ENCODE data around the gene IARS2. TPM values are rescaled to one million over a fixed set of nuclear protein-coding genes. Genes with fewer than 3 reads are reported as not detected.

IARS2 gene
- total RNA-seq, 1 experiment from 2014 or later: 73.9 TPM

DNA sequence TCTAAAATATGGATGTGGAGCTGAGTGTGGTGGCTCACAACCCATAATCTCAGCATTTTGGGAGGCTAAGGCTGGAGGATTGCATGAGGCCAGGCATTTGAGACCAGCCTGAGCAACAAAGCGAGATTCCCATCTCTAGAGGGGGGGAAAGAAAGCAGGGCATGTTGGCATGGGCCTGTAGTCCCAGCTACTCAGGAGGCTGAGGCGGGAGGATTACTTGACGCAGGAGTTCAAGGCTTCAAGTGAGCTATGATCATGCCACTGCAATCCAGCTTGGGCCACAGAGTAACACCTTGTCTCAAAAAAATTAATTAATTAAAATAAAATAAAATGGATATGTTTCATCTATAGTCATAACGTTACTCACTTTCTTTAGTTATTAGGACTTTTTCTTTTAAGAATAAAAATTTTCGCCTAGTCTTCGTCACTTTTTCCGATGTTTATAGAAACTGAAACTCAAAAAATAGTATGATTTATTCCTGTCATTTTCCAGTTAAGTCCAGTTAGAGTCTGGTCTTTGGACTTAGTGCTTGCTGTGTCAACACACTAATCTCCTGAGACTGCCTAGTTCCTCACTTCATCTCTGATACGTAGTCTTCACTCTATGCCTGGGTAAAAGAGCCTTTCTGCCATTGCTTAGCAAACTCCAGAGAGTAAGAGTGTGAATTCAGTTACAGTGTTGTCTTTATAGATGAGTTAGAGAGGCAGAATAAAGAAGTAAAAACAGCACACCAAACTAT, 28.0 kb downstream of the IARS2 start (continued):
- TF ChIP-seq, protein P1, sequence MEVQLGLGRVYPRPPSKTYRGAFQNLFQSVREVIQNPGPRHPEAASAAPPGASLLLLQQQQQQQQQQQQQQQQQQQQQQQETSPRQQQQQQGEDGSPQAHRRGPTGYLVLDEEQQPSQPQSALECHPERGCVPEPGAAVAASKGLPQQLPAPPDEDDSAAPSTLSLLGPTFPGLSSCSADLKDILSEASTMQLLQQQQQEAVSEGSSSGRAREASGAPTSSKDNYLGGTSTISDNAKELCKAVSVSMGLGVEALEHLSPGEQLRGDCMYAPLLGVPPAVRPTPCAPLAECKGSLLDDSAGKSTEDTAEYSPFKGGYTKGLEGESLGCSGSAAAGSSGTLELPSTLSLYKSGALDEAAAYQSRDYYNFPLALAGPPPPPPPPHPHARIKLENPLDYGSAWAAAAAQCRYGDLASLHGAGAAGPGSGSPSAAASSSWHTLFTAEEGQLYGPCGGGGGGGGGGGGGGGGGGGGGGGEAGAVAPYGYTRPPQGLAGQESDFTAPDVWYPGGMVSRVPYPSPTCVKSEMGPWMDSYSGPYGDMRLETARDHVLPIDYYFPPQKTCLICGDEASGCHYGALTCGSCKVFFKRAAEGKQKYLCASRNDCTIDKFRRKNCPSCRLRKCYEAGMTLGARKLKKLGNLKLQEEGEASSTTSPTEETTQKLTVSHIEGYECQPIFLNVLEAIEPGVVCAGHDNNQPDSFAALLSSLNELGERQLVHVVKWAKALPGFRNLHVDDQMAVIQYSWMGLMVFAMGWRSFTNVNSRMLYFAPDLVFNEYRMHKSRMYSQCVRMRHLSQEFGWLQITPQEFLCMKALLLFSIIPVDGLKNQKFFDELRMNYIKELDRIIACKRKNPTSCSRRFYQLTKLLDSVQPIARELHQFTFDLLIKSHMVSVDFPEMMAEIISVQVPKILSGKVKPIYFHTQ (CRISPR knock-in tag; IDR thresholded peaks at IDR 0.05): no peak
- TF ChIP-seq, protein P2, sequence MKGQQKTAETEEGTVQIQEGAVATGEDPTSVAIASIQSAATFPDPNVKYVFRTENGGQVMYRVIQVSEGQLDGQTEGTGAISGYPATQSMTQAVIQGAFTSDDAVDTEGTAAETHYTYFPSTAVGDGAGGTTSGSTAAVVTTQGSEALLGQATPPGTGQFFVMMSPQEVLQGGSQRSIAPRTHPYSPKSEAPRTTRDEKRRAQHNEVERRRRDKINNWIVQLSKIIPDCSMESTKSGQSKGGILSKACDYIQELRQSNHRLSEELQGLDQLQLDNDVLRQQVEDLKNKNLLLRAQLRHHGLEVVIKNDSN (CRISPR knock-in tag; IDR thresholded peaks at IDR 0.05): no peak

DNA sequence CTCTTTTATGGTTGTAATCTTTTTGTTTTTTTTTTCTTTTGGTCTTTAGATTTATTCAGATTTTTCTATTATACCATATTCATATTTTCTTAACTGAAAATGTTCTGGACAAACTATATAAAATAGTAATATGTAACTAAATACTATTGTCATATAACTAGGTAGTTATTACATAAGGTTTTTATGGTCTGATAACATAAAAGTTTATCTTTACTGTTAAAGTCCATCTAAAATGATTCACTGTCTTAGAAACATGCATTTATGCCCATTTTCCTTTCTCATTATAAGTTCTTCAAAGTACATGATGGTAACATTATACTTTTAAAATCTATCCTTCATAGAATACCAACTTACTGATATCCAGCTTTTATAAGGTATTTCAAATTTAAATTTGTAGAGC, 29.1 kb downstream of the IARS2 start:
- H3K4me1 Mint-ChIP-seq: 0 out of 2 replicates have a peak, but pooled peaks cover 5% of the 10 kb centered on the region
- ChIA-PET CTCF (interaction anchor here (0.8 to 3.4 kb wide), 4 partner anchors 10 to 132 kb away, joined by 3 to 29 read pairs (median 8); no protein-coding TSS in a partner anchor), POLR2A (no interaction called here)
- no peaks in the 10 kb centered on the region for H3K27me3 Mint-ChIP-seq (ENCODE audit: low read depth)
- ATAC-seq (no peak), DNase-seq (ENCODE audit: low spot score) (no peak)
- H3K9me3 Mint-ChIP-seq: no peaks in the 10 kb centered on the region
- H3K27ac Mint-ChIP-seq: no peak overlapping the region
- H3K4me3 Mint-ChIP-seq: no peak overlapping the region
- peaks cover 11% of the 10 kb centered on the region for H3K36me3 Mint-ChIP-seq
- no peak for TF ChIP-seq ZNF263 (CRISPR knock-in tag; IDR thresholded peaks at IDR 0.05; ENCODE audit: low read depth)
- TF ChIP-seq, protein P3, sequence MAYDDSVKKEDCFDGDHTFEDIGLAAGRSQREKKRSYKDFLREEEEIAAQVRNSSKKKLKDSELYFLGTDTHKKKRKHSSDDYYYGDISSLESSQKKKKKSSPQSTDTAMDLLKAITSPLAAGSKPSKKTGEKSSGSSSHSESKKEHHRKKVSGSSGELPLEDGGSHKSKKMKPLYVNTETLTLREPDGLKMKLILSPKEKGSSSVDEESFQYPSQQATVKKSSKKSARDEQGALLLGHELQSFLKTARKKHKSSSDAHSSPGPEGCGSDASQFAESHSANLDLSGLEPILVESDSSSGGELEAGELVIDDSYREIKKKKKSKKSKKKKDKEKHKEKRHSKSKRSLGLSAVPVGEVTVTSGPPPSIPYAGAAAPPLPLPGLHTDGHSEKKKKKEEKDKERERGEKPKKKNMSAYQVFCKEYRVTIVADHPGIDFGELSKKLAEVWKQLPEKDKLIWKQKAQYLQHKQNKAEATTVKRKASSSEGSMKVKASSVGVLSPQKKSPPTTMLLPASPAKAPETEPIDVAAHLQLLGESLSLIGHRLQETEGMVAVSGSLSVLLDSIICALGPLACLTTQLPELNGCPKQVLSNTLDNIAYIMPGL (CRISPR knock-in tag; IDR thresholded peaks at IDR 0.05): no peak
- no peak for TF ChIP-seq GTF2I (CRISPR knock-in tag; conservative IDR thresholded peaks at IDR 0.05)
- no peak for TF ChIP-seq FOXP1 (CRISPR knock-in tag; IDR thresholded peaks at IDR 0.05; ENCODE audit: borderline replicate concordance)
- TF ChIP-seq, protein P4, sequence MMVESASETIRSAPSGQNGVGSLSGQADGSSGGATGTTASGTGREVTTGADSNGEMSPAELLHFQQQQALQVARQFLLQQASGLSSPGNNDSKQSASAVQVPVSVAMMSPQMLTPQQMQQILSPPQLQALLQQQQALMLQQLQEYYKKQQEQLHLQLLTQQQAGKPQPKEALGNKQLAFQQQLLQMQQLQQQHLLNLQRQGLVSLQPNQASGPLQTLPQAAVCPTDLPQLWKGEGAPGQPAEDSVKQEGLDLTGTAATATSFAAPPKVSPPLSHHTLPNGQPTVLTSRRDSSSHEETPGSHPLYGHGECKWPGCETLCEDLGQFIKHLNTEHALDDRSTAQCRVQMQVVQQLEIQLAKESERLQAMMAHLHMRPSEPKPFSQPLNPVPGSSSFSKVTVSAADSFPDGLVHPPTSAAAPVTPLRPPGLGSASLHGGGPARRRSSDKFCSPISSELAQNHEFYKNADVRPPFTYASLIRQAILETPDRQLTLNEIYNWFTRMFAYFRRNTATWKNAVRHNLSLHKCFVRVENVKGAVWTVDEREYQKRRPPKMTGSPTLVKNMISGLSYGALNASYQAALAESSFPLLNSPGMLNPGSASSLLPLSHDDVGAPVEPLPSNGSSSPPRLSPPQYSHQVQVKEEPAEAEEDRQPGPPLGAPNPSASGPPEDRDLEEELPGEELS (CRISPR knock-in tag; IDR thresholded peaks at IDR 0.05): no peak
- TF ChIP-seq, protein P5, sequence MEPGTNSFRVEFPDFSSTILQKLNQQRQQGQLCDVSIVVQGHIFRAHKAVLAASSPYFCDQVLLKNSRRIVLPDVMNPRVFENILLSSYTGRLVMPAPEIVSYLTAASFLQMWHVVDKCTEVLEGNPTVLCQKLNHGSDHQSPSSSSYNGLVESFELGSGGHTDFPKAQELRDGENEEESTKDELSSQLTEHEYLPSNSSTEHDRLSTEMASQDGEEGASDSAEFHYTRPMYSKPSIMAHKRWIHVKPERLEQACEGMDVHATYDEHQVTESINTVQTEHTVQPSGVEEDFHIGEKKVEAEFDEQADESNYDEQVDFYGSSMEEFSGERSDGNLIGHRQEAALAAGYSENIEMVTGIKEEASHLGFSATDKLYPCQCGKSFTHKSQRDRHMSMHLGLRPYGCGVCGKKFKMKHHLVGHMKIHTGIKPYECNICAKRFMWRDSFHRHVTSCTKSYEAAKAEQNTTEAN (CRISPR knock-in tag; IDR thresholded peaks at IDR 0.05): no peak
- TF ChIP-seq HMGA2 (CRISPR knock-in tag; IDR thresholded peaks at IDR 0.05): no peak
- TF ChIP-seq, protein P6, sequence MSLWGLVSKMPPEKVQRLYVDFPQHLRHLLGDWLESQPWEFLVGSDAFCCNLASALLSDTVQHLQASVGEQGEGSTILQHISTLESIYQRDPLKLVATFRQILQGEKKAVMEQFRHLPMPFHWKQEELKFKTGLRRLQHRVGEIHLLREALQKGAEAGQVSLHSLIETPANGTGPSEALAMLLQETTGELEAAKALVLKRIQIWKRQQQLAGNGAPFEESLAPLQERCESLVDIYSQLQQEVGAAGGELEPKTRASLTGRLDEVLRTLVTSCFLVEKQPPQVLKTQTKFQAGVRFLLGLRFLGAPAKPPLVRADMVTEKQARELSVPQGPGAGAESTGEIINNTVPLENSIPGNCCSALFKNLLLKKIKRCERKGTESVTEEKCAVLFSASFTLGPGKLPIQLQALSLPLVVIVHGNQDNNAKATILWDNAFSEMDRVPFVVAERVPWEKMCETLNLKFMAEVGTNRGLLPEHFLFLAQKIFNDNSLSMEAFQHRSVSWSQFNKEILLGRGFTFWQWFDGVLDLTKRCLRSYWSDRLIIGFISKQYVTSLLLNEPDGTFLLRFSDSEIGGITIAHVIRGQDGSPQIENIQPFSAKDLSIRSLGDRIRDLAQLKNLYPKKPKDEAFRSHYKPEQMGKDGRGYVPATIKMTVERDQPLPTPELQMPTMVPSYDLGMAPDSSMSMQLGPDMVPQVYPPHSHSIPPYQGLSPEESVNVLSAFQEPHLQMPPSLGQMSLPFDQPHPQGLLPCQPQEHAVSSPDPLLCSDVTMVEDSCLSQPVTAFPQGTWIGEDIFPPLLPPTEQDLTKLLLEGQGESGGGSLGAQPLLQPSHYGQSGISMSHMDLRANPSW (CRISPR knock-in tag; conservative IDR thresholded peaks at IDR 0.05; ENCODE audit: low read depth): no peak
- TF ChIP-seq, protein P7, sequence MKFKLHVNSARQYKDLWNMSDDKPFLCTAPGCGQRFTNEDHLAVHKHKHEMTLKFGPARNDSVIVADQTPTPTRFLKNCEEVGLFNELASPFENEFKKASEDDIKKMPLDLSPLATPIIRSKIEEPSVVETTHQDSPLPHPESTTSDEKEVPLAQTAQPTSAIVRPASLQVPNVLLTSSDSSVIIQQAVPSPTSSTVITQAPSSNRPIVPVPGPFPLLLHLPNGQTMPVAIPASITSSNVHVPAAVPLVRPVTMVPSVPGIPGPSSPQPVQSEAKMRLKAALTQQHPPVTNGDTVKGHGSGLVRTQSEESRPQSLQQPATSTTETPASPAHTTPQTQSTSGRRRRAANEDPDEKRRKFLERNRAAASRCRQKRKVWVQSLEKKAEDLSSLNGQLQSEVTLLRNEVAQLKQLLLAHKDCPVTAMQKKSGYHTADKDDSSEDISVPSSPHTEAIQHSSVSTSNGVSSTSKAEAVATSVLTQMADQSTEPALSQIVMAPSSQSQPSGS (CRISPR knock-in tag; IDR thresholded peaks at IDR 0.05; ENCODE audit: borderline replicate concordance, low read depth): no peak
- TF ChIP-seq NR3C1 (CRISPR knock-in tag; conservative IDR thresholded peaks at IDR 0.05; ENCODE audit: low read depth): no peak
- no peak for TF ChIP-seq MYBL2 (CRISPR knock-in tag; IDR thresholded peaks at IDR 0.05)
- TF ChIP-seq ETV6 (CRISPR knock-in tag; IDR thresholded peaks at IDR 0.05): no peak
- no peak for TF ChIP-seq NFE2L1 (CRISPR knock-in tag; IDR thresholded peaks at IDR 0.05)
- TF ChIP-seq ZNF219 (CRISPR knock-in tag; IDR thresholded peaks at IDR 0.05; ENCODE audit: borderline replicate concordance): no peak
- TF ChIP-seq, protein P8, sequence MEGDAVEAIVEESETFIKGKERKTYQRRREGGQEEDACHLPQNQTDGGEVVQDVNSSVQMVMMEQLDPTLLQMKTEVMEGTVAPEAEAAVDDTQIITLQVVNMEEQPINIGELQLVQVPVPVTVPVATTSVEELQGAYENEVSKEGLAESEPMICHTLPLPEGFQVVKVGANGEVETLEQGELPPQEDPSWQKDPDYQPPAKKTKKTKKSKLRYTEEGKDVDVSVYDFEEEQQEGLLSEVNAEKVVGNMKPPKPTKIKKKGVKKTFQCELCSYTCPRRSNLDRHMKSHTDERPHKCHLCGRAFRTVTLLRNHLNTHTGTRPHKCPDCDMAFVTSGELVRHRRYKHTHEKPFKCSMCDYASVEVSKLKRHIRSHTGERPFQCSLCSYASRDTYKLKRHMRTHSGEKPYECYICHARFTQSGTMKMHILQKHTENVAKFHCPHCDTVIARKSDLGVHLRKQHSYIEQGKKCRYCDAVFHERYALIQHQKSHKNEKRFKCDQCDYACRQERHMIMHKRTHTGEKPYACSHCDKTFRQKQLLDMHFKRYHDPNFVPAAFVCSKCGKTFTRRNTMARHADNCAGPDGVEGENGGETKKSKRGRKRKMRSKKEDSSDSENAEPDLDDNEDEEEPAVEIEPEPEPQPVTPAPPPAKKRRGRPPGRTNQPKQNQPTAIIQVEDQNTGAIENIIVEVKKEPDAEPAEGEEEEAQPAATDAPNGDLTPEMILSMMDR (IDR thresholded peaks at IDR 0.05): no peak
- TF ChIP-seq, protein P9, sequence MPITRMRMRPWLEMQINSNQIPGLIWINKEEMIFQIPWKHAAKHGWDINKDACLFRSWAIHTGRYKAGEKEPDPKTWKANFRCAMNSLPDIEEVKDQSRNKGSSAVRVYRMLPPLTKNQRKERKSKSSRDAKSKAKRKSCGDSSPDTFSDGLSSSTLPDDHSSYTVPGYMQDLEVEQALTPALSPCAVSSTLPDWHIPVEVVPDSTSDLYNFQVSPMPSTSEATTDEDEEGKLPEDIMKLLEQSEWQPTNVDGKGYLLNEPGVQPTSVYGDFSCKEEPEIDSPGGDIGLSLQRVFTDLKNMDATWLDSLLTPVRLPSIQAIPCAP (CRISPR knock-in tag; IDR thresholded peaks at IDR 0.05): no peak
- no peak for TF ChIP-seq EMX1 (CRISPR knock-in tag; IDR thresholded peaks at IDR 0.05)

All from WTC11 (cell line).